HepG2 (cell line): ENCODE measurements around the gene GALNT1. TPM values are rescaled to one million over a fixed set of nuclear protein-coding genes. Genes with fewer than 3 reads are reported as not detected.

Source experiments
- ATAC-seq: fragments of 200-7000 bp; cut with Tn5 transposase; 3 replicates; pipeline ENCODE4 v1.9.1; 2020; ENCODE audit warnings: mild to moderate bottlenecking, moderate library complexity
- BruUV-seq: library from RNA; stranded (reverse); fragments of 400-500 nt; replicated peaks from 2 replicates; lab custom pipeline; 2021; lab: Mats Ljungman, UMichigan
- CTCF ChIA-PET: fragments of 300-600 bp; formaldehyde crosslinking; extraction: SDS; loops from one replicate; lab custom pipeline; 2021; ENCODE audit warnings: low total read pairs, inconsistent platforms, low intra/inter-chr PET ratio; lab: Yijun Ruan, JAX
- POLR2A ChIA-PET: fragments of 350-600 bp; sonication (Branson Sonifier 250); formaldehyde crosslinking; loops from one replicate; lab custom pipeline; 2020; ENCODE audit warnings: antibody characterized with exemption, inconsistent platforms; lab: Yijun Ruan, JAX
- DNase-seq: peaks from one replicate; pipeline ENCODE4 v3.0.0-alpha.2; 2015; ENCODE audit warnings: low spot score
- FAIRE-seq: peaks from 3 replicates; lab custom pipeline; 2011; peaks lifted over from hg19 to GRCh38; lab: Jason Lieb, UNC
- H2AFZ ChIP-seq: one replicate; pipeline ENCODE4 v1.6.1; 2011; ENCODE audit warnings: low read length, inconsistent platforms
- H3K27ac ChIP-seq: fragments of 300-600 bp; 3 replicates; pipeline ENCODE4 v1.8.0; 2011; ENCODE audit warnings: mixed run types, mild to moderate bottlenecking, mixed read lengths, low read length, inconsistent platforms; ENCODE audit not compliant: insufficient read depth; ENCODE audit errors: extremely low read length
- H3K27me3 ChIP-seq, 2 experiments: fragments of 200-600 bp in 1 of 2; 2 replicates in 1 of 2; 3 replicates in 1 of 2; pipeline versions ENCODE4 v1.6.0 to v1.8.0; 2011; ENCODE audit warnings: low read length in 2 of 2, mild to moderate bottlenecking in 2 of 2, moderate library complexity in 2 of 2, inconsistent platforms in 1 of 2; ENCODE audit not compliant: insufficient read depth in 2 of 2, control insufficient read depth in 1 of 2
- H3K36me3 ChIP-seq, 2 experiments: fragments of 200-600 bp in 1 of 2; replicated peaks in 1 of 2; 2 replicates in 1 of 2; 3 replicates in 1 of 2; pipeline versions ENCODE4 v1.5.1 to v1.8.0; 2011; ENCODE audit warnings: low read length in 2 of 2, inconsistent platforms in 1 of 2; ENCODE audit not compliant: insufficient read depth in 2 of 2, control insufficient read depth in 1 of 2
- H3K4me1 ChIP-seq: 2 replicates; pipeline ENCODE4 v1.5.1; 2012; ENCODE audit warnings: low read length, inconsistent platforms; ENCODE audit not compliant: insufficient read depth
- H3K4me2 ChIP-seq: 2 replicates; pipeline ENCODE4 v1.6.0; 2011; ENCODE audit warnings: low read depth, low read length, inconsistent platforms
- H3K4me3 ChIP-seq, 3 experiments: fragments of 200-600 bp in 1 of 3; sonication (generic), shearing (Covaris generic) in 1 of 3; replicated peaks in 1 of 3; 2 replicates each; pipeline ENCODE4 v1.5.1; 2011 to 2016; ENCODE audit warnings: low read length in 3 of 3, inconsistent platforms in 2 of 3, low read depth in 2 of 3, mild to moderate bottlenecking in 2 of 3, control low read depth in 1 of 3, mixed read lengths in 1 of 3; ENCODE audit not compliant: insufficient read depth in 1 of 3
- H3K79me2 ChIP-seq: one replicate; pipeline ENCODE4 v1.6.1; 2011; ENCODE audit warnings: low read length, inconsistent platforms; ENCODE audit not compliant: insufficient read depth
- H3K9ac ChIP-seq: 2 replicates; pipeline ENCODE4 v1.6.0; 2011; ENCODE audit warnings: mild to moderate bottlenecking, low read depth, low read length, inconsistent platforms; ENCODE audit not compliant: insufficient read depth
- H3K9me3 ChIP-seq: 2 replicates; pipeline ENCODE4 v1.5.1; 2012; ENCODE audit warnings: mild to moderate bottlenecking, low read length
- H4K20me1 ChIP-seq: 2 replicates; pipeline ENCODE4 v1.6.0; 2011; ENCODE audit warnings: inconsistent platforms, mild to moderate bottlenecking, low read length, moderate library complexity; ENCODE audit not compliant: insufficient read depth
- KDM5B ChIP-seq: sonication (generic); formaldehyde crosslinking; IDR thresholded peaks from 2 replicates; pipeline ENCODE4 v1.4.0; 2020; ENCODE audit warnings: missing genetic modification reagents, mild to moderate bottlenecking, borderline replicate concordance
- LCORL ChIP-seq, 2 experiments: fragments of 450-650 bp in 1 of 2; sonication (generic) in 1 of 2; formaldehyde crosslinking in 1 of 2; IDR thresholded peaks; 2 replicates each; pipeline versions ENCODE4 v1.5.0 to v1.6.1; 2017 to 2020; ENCODE audit warnings: antibody characterized with exemption in 1 of 2, missing genetic modification reagents in 1 of 2
- MED1 ChIP-seq: sonication (generic); formaldehyde crosslinking; IDR thresholded peaks from 2 replicates; pipeline ENCODE4 v1.4.0; 2020; ENCODE audit warnings: missing genetic modification reagents
- PATZ1 ChIP-seq: sonication (generic); formaldehyde crosslinking; IDR thresholded peaks from 2 replicates; pipeline ENCODE4 v1.4.0; 2020; ENCODE audit warnings: missing genetic modification reagents
- RARA ChIP-seq: IDR thresholded peaks from 2 replicates; pipeline ENCODE4 v1.6.1; 2016; ENCODE audit warnings: missing genetic modification reagents, missing compliant biosample characterization
- RXRB ChIP-seq: IDR thresholded peaks from 2 replicates; pipeline ENCODE4 v1.6.1; 2016; ENCODE audit warnings: borderline replicate concordance, missing genetic modification reagents, missing compliant biosample characterization
- SSRP1 ChIP-seq: IDR thresholded peaks from 2 replicates; pipeline ENCODE4 v1.6.1; 2016; ENCODE audit warnings: control low read depth
- ZFP62 ChIP-seq: sonication (generic); formaldehyde crosslinking; IDR thresholded peaks from 2 replicates; pipeline ENCODE4 v1.4.0; 2020; ENCODE audit warnings: missing genetic modification reagents
- ZMYM4 ChIP-seq: sonication (generic); formaldehyde crosslinking; IDR thresholded peaks from 2 replicates; pipeline ENCODE4 v1.8.1; 2023; ENCODE audit warnings: mild to moderate bottlenecking, missing genetic modification reagents
- ZNF282 ChIP-seq: fragments of 450-650 bp; IDR thresholded peaks from 2 replicates; pipeline ENCODE4 v1.6.1; 2018; ENCODE audit not compliant: partially characterized antibody
- ZNF292 ChIP-seq: sonication (generic); formaldehyde crosslinking; IDR thresholded peaks from 2 replicates; pipeline ENCODE4 v1.8.1; 2022; ENCODE audit warnings: mild to moderate bottlenecking, low read depth, missing genetic modification reagents, borderline replicate concordance
- ZNF317 ChIP-seq: sonication (generic); formaldehyde crosslinking; IDR thresholded peaks from 2 replicates; pipeline ENCODE4 v1.5.0; 2020; ENCODE audit warnings: mild to moderate bottlenecking, missing genetic modification reagents
- ZNF644 ChIP-seq: IDR thresholded peaks from 2 replicates; pipeline ENCODE4 v1.6.1; 2016; ENCODE audit warnings: low read depth
- ZNF773 ChIP-seq: sonication (generic); formaldehyde crosslinking; IDR thresholded peaks from 2 replicates; pipeline ENCODE4 v1.4.0; 2020; ENCODE audit warnings: missing genetic modification reagents, borderline replicate concordance
- WGBS: methylation state at CpG from one replicate; pipeline ENCODE4 v1.1.6; 2017; ENCODE audit warnings: low lambda C conversion rate; 5-methylcytosine and 5-hydroxymethylcytosine counted together
- in situ Hi-C: cut with HindIII; loops from 2 replicates; pipeline ENCODE4 v1.10.0; 2017; ENCODE audit warnings: low pct_unique_long_range_greater_than_20kb; ENCODE audit not compliant: extremely low pct_ligation_motif_present
- intact Hi-C: fragments of 100-400 bp; cut with micrococcal nuclease; formaldehyde crosslinking; loops from one replicate; pipeline ENCODE4 v1.10.0; 2022; ENCODE audit not compliant: unreplicated experiment
- polyA plus RNA-seq, 8 experiments: library from polyadenylated mRNA; depleted of rRNA in 3 of 8; stranded (reverse) in 7 of 8; unstranded in 1 of 8; fragments of >200 nt; fragmentation: Illumina TruSeq in 4 of 8; extraction: Trizol in 4 of 8; gene quantifications; 2 replicates each; pipeline versions ENCODE4 v1.2.1 to v1.2.3, GENCODE V29; 2011 to 2016; ENCODE audit warnings: low read depth in 4 of 8, missing spikeins in 1 of 8, mixed read lengths in 1 of 8; ENCODE audit not compliant: insufficient read depth in 1 of 8
- total RNA-seq, 5 experiments: library from RNA; depleted of rRNA; stranded (reverse); fragments of >200 nt; fragmentation: Illumina TruSeq; extraction: Trizol; gene quantifications; 2 replicates each; pipeline ENCODE4 v1.2.3, GENCODE V29; 2016; ENCODE audit warnings: low read depth in 1 of 5
- TF ChIP-seq, protein P1 (sequence below): sonication (generic); formaldehyde crosslinking; IDR thresholded peaks from 2 replicates; pipeline ENCODE4 v1.5.1; 2020; ENCODE audit warnings: mild to moderate bottlenecking, missing genetic modification reagents, moderate library complexity
- TF ChIP-seq, protein P2 (sequence below): sonication (generic); formaldehyde crosslinking; IDR thresholded peaks from 2 replicates; pipeline ENCODE4 v1.9.0; 2022; ENCODE audit warnings: missing genetic modification reagents, mild to moderate bottlenecking, borderline replicate concordance

The GALNT1 gene
- total and polyA plus RNA-seq, 2 of the 13 experiments (the other 11 are each of a cell fraction or from before 2014, with no cell fraction given): 41.1 to 100 TPM

GRCh38 chr18:35721431-35722081 lies 140.0 kb downstream of the GALNT1 start:
- no peaks in the 10 kb centered on the region for H3K27me3 ChIP-seq
- ChIA-PET CTCF (no interaction called here), POLR2A (no interaction called here)
- ATAC-seq (peak; percentile 96), DNase-seq (peak; percentile 28), FAIRE-seq (no peak)
- H3K9ac ChIP-seq: peak overlapping the region; percentile 13; the same call in 1 of the 2 replicates
- no peaks in the 10 kb centered on the region for H4K20me1 ChIP-seq
- peak overlapping the region; percentile 73 for H3K4me2 ChIP-seq
- intact Hi-C loops: no loop called here
- H2AFZ ChIP-seq: peak overlapping the region; percentile 80
- no peak overlapping the region for H3K27ac ChIP-seq
- no TSS peak for BruUV-seq
- peaks cover 31% of the 10 kb centered on the region for H3K4me1 ChIP-seq
- H3K4me3 ChIP-seq: peak overlapping the region in 1 of 3 experiments; percentile 50; a peak in 2 of 6 replicates
- no peaks in the 10 kb centered on the region for H3K36me3 ChIP-seq
- no peaks in the 10 kb centered on the region for H3K79me2 ChIP-seq
- WGBS: 27% methylated on average over 4 of the region's 6 CpGs
- in situ Hi-C loops: no loop called here
- H3K9me3 ChIP-seq: peaks cover 17% of the 10 kb centered on the region
- TF ChIP-seq RXRB (CRISPR knock-in tag) (peak; percentile 23; the same call in 1 of the 2 replicates), MED1 (CRISPR knock-in tag) (0 out of 2 replicates have a peak, but pooled peaks have one; percentile 27), KDM5B (CRISPR knock-in tag) (0 out of 2 replicates have a peak, but pooled peaks have one; percentile 21), PATZ1 (CRISPR knock-in tag) (peak; percentile 36; the same call in 1 of the 2 replicates), ZNF317 (0 out of 2 replicates have a peak, but pooled peaks have one; percentile 21), RARA (0 out of 2 replicates have a peak, but pooled peaks have one; percentile 9), SSRP1 (CRISPR knock-in tag) (no peak), ZFP62 (CRISPR knock-in tag) (no peak), ZNF282 (no peak), ZNF644 (CRISPR knock-in tag) (peak; percentile 76; the same call in 1 of the 2 replicates), ZMYM4 (peak; percentile 46; the same call in 1 of the 2 replicates), ZNF292 (CRISPR knock-in tag) (peak; percentile 20; the same call in 1 of the 2 replicates), ZNF773 (CRISPR knock-in tag) (no peak), LCORL (IDR thresholded peaks at IDR 0.05) (no peak), LCORL (CRISPR knock-in tag; IDR thresholded peaks at IDR 0.05) (peak; percentile 61; the same call in 1 of the 2 replicates)
- TF ChIP-seq, protein P1, sequence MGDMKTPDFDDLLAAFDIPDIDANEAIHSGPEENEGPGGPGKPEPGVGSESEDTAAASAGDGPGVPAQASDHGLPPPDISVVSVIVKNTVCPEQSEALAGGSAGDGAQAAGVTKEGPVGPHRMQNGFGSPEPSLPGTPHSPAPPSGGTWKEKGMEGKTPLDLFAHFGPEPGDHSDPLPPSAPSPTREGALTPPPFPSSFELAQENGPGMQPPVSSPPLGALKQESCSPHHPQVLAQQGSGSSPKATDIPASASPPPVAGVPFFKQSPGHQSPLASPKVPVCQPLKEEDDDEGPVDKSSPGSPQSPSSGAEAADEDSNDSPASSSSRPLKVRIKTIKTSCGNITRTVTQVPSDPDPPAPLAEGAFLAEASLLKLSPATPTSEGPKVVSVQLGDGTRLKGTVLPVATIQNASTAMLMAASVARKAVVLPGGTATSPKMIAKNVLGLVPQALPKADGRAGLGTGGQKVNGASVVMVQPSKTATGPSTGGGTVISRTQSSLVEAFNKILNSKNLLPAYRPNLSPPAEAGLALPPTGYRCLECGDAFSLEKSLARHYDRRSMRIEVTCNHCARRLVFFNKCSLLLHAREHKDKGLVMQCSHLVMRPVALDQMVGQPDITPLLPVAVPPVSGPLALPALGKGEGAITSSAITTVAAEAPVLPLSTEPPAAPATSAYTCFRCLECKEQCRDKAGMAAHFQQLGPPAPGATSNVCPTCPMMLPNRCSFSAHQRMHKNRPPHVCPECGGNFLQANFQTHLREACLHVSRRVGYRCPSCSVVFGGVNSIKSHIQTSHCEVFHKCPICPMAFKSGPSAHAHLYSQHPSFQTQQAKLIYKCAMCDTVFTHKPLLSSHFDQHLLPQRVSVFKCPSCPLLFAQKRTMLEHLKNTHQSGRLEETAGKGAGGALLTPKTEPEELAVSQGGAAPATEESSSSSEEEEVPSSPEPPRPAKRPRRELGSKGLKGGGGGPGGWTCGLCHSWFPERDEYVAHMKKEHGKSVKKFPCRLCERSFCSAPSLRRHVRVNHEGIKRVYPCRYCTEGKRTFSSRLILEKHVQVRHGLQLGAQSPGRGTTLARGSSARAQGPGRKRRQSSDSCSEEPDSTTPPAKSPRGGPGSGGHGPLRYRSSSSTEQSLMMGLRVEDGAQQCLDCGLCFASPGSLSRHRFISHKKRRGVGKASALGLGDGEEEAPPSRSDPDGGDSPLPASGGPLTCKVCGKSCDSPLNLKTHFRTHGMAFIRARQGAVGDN (CRISPR knock-in tag): peak; percentile 58
- TF ChIP-seq, protein P2, sequence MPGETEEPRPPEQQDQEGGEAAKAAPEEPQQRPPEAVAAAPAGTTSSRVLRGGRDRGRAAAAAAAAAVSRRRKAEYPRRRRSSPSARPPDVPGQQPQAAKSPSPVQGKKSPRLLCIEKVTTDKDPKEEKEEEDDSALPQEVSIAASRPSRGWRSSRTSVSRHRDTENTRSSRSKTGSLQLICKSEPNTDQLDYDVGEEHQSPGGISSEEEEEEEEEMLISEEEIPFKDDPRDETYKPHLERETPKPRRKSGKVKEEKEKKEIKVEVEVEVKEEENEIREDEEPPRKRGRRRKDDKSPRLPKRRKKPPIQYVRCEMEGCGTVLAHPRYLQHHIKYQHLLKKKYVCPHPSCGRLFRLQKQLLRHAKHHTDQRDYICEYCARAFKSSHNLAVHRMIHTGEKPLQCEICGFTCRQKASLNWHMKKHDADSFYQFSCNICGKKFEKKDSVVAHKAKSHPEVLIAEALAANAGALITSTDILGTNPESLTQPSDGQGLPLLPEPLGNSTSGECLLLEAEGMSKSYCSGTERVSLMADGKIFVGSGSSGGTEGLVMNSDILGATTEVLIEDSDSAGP (CRISPR knock-in tag): peak; percentile 47; the same call in 1 of the 2 replicates
